ENCODE data around the gene JARID2. TPM values are rescaled to one million over a fixed set of nuclear protein-coding genes. Genes with fewer than 3 reads are reported as not detected.

The JARID2 gene
- total RNA-seq, 1 experiment from 2014 or later = 23.6 TPM

DNA sequence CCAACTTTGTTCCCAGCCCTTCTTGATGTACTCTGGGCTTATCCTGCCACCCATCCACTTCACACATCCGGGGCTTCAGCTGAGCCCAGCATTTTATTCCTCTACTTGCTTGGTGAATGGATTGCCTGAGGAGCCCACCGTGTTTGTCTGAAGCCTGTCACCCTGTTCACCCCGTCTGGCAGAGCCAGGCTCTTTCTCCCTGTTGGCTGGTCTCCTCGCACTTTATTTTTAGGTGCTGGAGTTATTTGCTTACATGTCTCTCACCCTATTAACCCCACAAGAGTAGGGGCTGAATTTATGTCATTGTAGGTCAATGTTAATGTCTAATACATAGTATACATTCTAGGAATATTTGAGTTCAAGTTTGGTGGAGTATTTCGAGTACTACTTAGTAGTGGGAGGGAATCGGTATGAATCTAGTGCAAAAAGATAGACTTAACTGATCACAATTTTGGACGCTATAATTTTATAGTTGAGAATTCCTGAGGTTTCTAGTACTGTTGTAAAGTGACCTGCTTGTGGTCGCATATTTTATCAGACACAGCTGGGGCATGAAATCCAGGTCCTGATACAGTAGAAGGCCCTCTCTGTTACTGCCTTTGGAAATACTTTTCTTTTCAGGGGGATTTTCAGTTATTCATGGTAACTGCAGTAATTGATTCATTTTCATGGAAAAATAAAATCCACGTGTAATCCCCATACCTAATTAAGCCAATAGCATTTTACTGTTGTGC, 10.8 kb downstream of the JARID2 start:
- Histone ChIP-seq H2AFZ (ENCODE audit: low read depth, low read length, poor library complexity, severe bottlenecking) (no peak overlapping the region), H3K4me3 (replicated peaks in 1 of 2; ENCODE audit: low read depth in 1 of 2, low read length in 2 of 2) (no peak overlapping the region), H3K9ac (ENCODE audit: low read length) (no peak overlapping the region), H3K27ac (ENCODE audit: low read depth, low read length) (no peak overlapping the region), H3K9me2 (ENCODE audit: insufficient read depth) (no peaks in the 10 kb centered on the region), H3K4me1 (ENCODE audit: control insufficient read depth in 1 of 2, insufficient read depth in 2 of 2, low read length in 2 of 2) (peaks cover 3 to 8% of the 10 kb centered on the region in 2 experiments; a peak in 3 of 4 replicates), H3K9me3 (ENCODE audit: control insufficient read depth in 1 of 2, insufficient read depth in 1 of 2, low read depth in 1 of 2, low read length in 2 of 2) (no peaks in the 10 kb centered on the region), H3K4me2 (ENCODE audit: low read length) (no peak overlapping the region), H3K27me3 (ENCODE audit: insufficient read depth, low read length) (no peaks in the 10 kb centered on the region), H3K36me3 (ENCODE audit: control insufficient read depth in 1 of 2, insufficient read depth in 2 of 2, low read length in 2 of 2) (no peaks in the 10 kb centered on the region), H3K79me2 (ENCODE audit: insufficient read depth, low read length) (peaks cover 97% of the 10 kb centered on the region), H4K20me1 (ENCODE audit: insufficient read depth) (no peaks in the 10 kb centered on the region)
- ChIA-PET RAD21 (ENCODE audit: low non-redundant PET in 1 of 2, low total read pairs in 2 of 2, uncharacterized antibody in 2 of 2, unreplicated experiment in 2 of 2) (no interaction called here), CTCF (no interaction called here), POLR2A (no interaction called here)
- TF ChIP-seq, protein P1, sequence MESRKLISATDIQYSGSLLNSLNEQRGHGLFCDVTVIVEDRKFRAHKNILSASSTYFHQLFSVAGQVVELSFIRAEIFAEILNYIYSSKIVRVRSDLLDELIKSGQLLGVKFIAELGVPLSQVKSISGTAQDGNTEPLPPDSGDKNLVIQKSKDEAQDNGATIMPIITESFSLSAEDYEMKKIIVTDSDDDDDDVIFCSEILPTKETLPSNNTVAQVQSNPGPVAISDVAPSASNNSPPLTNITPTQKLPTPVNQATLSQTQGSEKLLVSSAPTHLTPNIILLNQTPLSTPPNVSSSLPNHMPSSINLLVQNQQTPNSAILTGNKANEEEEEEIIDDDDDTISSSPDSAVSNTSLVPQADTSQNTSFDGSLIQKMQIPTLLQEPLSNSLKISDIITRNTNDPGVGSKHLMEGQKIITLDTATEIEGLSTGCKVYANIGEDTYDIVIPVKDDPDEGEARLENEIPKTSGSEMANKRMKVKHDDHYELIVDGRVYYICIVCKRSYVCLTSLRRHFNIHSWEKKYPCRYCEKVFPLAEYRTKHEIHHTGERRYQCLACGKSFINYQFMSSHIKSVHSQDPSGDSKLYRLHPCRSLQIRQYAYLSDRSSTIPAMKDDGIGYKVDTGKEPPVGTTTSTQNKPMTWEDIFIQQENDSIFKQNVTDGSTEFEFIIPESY (IDR thresholded peaks at IDR 0.05; ENCODE audit: extremely low read depth, insufficient replicate concordance, low read length) = no peak
- TF ChIP-seq ZFX (IDR thresholded peaks at IDR 0.05) (no peak), YY1 (IDR thresholded peaks at IDR 0.05; ENCODE audit: extremely low read depth, insufficient replicate concordance, low read depth, low read length) (no peak), EGR1 (IDR thresholded peaks at IDR 0.05; ENCODE audit: low read depth) (no peak), ZNF274 (IDR thresholded peaks at IDR 0.05; ENCODE audit: low read depth, low read length) (no peak)
- BruUV-seq (replicated peaks) = no TSS peak
- DNase-seq (ENCODE audit: low read depth, low spot score) (no peak), ATAC-seq (no peak)
- intact Hi-C loops (cut with micrococcal nuclease) = loop anchor here (10.0 kb wide), 1 partner anchor 368 kb away; no protein-coding TSS in a partner anchor
